Measurements from ENCODE around the gene EPHB2. TPM values are rescaled to one million over a fixed set of nuclear protein-coding genes. Genes with fewer than 3 reads are reported as not detected.

The EPHB2 gene
- total RNA-seq, 6 experiments from 2014 or later = 0.24 to 1.8 (median 0.62) TPM

DNA sequence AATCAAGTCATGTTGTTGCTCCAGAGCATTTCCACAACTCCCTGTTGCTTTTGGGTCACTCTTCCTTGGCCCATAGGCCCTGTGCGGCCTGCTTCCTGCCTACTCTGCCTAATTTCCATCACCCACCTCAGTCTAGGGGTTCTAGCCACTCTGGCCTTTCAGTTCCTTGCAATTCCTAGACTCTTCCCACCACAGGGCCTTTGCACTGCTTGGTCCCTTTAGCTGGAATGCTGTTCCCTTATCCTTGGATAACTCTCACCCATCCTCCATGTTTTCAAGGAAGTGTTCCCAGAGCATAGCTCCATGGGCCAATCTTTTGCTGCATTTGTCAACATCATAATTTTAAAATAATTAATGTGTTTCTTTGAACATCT, 18.7 kb downstream of the EPHB2 start:
- H3K4me1 ChIP-seq = no peaks in the 10 kb centered on the region
- no peak overlapping the region for H3K4me3 ChIP-seq
- DNase-seq = no peak
- no peak overlapping the region for H3K27ac ChIP-seq
- no CpG with 5 or more reads among the region's 1 CpG for WGBS (ENCODE audit: insufficient coverage, low coverage, low lambda C conversion rate, missing lambda C conversion rate)
- ATAC-seq = no peak
- H3K36me3 ChIP-seq = no peaks in the 10 kb centered on the region
- no peaks in the 10 kb centered on the region for H3K27me3 ChIP-seq
- intact Hi-C loops (cut with DNase I) = no loop called here
- TF ChIP-seq POLR2A (IDR thresholded peaks at IDR 0.05) = no peak
- TF ChIP-seq, protein P1, sequence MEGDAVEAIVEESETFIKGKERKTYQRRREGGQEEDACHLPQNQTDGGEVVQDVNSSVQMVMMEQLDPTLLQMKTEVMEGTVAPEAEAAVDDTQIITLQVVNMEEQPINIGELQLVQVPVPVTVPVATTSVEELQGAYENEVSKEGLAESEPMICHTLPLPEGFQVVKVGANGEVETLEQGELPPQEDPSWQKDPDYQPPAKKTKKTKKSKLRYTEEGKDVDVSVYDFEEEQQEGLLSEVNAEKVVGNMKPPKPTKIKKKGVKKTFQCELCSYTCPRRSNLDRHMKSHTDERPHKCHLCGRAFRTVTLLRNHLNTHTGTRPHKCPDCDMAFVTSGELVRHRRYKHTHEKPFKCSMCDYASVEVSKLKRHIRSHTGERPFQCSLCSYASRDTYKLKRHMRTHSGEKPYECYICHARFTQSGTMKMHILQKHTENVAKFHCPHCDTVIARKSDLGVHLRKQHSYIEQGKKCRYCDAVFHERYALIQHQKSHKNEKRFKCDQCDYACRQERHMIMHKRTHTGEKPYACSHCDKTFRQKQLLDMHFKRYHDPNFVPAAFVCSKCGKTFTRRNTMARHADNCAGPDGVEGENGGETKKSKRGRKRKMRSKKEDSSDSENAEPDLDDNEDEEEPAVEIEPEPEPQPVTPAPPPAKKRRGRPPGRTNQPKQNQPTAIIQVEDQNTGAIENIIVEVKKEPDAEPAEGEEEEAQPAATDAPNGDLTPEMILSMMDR (IDR thresholded peaks at IDR 0.05) = no peak
- H3K9me3 ChIP-seq = no peaks in the 10 kb centered on the region

DNA sequence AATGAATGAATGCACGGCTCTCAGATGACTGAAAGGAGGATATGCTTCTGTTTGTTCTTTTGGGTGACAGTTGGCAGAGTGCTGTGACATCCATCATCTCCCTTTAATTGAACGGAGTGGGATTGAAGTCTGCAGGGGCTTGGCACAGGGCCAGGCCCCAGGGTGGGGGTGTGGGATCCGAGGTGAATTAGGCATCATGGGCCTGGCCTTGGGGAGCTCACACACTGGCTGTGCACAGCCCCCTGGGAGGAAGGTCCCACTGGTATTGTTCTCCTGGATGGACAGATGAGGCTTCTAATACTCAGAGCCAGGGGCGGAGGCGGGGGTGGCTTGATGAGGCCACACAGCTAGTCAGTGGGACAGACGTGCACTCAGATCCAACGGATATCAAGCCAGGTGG, 19.3 kb downstream of the EPHB2 start:
- TF ChIP-seq, protein P1 (IDR thresholded peaks at IDR 0.05) = no peak
- TF ChIP-seq POLR2A (IDR thresholded peaks at IDR 0.05) = no peak

DNA sequence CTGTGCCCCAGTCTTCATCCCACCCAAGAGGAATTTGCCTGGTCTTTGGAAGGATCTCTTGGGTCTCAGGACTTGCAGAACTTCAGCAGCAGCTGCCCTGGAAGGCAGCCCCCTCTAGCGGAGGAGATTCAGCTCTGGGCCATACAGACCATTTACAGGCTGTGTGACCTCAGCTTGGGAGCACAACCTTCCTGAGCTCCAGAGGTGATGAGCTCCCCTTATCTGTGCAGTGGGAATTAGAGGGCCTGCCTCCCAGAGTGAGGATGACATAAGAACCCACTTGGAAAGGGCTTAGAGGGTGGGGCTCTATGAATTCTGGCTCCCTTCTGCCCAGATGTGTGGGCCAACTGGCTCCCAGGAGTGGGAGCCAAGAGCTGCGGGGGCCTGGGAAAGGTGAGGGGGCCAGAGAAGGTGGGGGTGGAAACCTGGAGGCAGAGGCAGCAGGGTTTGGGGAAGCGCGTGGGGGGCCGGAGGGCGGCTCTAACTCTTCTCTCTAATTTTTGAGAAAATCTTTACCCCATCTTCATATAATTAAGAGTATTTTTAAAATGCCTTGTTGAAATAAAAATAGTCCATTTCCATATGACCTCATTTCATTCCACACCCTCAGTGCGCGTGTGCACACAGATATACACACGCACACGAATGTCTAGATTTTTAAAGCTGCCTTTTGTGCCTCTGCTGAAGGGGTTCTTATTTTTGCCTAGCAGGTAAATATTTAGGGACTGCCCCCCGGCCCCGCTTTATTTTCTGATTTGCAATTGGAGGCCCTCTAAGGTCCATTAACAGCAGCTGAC, 21.5 kb downstream of the EPHB2 start:
- Histone ChIP-seq H3K27ac (no peak overlapping the region), H3K4me3 (no peak overlapping the region), H3K4me1 (no peaks in the 10 kb centered on the region), H3K9me3 (no peaks in the 10 kb centered on the region), H3K36me3 (no peaks in the 10 kb centered on the region), H3K27me3 (no peaks in the 10 kb centered on the region)
- intact Hi-C loops (cut with DNase I) = no loop called here
- no peak for DNase-seq
- ATAC-seq = no peak
- WGBS (ENCODE audit: insufficient coverage, low coverage, low lambda C conversion rate, missing lambda C conversion rate) = 78% methylated on average over 12 of the region's 12 CpGs
- TF ChIP-seq POLR2A (IDR thresholded peaks at IDR 0.05) = no peak
- TF ChIP-seq, protein P1 (IDR thresholded peaks at IDR 0.05) = peak in 2 of 4 donors; percentile 11 to 17

More for the DNA sequence above, 19.3 kb downstream of the EPHB2 start:
- Histone ChIP-seq H3K4me3 (no peak overlapping the region), H3K36me3 (no peaks in the 10 kb centered on the region), H3K9me3 (no peaks in the 10 kb centered on the region), H3K4me1 (no peaks in the 10 kb centered on the region), H3K27ac (no peak overlapping the region), H3K27me3 (no peaks in the 10 kb centered on the region)
- WGBS (ENCODE audit: insufficient coverage, low coverage, low lambda C conversion rate, missing lambda C conversion rate) = 63% methylated on average over 4 of the region's 7 CpGs
- ATAC-seq (no peak), DNase-seq (no peak)
- intact Hi-C loops (cut with DNase I) = no loop called here

DNA sequence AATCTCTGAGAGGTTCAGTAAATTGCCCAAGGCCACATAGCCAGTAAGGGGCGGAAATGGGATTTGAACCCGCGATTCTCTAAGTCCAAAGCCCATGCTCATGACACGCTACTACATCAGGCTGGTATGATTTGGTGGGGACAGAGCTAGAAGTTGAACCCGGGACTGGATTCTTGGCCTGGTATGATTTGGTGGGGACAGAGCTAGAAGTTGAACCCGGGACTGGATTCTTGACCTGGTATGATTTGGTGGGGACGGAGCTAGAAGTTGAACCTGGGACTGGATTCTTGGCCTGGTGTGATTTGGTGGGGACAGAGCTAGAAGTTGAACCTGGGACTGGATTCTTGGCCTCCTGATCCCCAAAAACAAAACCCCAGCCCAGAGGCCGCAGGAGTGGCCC, 23.0 kb downstream of the EPHB2 start:
- Histone ChIP-seq H3K4me1 (no peaks in the 10 kb centered on the region), H3K9me3 (no peaks in the 10 kb centered on the region), H3K27me3 (no peaks in the 10 kb centered on the region), H3K4me3 (no peak overlapping the region), H3K27ac (no peak overlapping the region), H3K36me3 (no peaks in the 10 kb centered on the region)
- no peak for TF ChIP-seq POLR2A (IDR thresholded peaks at IDR 0.05)
- TF ChIP-seq, protein P1 (IDR thresholded peaks at IDR 0.05) = no peak
- ATAC-seq (no peak), DNase-seq (no peak)
- intact Hi-C loops (cut with DNase I) = no loop called here
- WGBS (ENCODE audit: insufficient coverage, low coverage, low lambda C conversion rate, missing lambda C conversion rate) = 83% methylated on average over 4 of the region's 8 CpGs
